Stimulated activated naive CD8-positive, alpha-beta T cell treated with anti-CD3 and anti-CD28 coated beads, Interleukin-15, amount 100 ng/mL, for 72 hours (primary cell): ENCODE data around the gene POGLUT2.

Experiments
- ATAC-seq: fragments of 150-1000 bp; cut with Tn5 transposase; 2 replicates; pipeline ENCODE4 v1.10.0; 2021; ENCODE audit warnings: mild to moderate bottlenecking, moderate library complexity
- DNase-seq, 2 donors: peaks; one replicate each; pipeline ENCODE4 v3.0.0; 2021 to 2022
- H3K27ac Mint-ChIP-seq, 2 donors: one replicate each; pipeline ENCODE4 v1.8.0; 2022; ENCODE audit warnings: mild to moderate bottlenecking in 2 of 2, mixed read lengths in 2 of 2, moderate library complexity in 2 of 2
- H3K27me3 Mint-ChIP-seq: one replicate; pipeline ENCODE4 v1.8.0; 2022; ENCODE audit warnings: mixed read lengths
- H3K4me1 Mint-ChIP-seq: one replicate; pipeline ENCODE4 v1.8.0; 2022; ENCODE audit warnings: mild to moderate bottlenecking, mixed read lengths
- H3K4me3 Mint-ChIP-seq, 2 donors: one replicate each; pipeline ENCODE4 v1.8.0; 2022; ENCODE audit warnings: mild to moderate bottlenecking in 2 of 2, mixed read lengths in 2 of 2, moderate library complexity in 1 of 2
- H3K9me3 Mint-ChIP-seq, 2 donors: one replicate each; pipeline ENCODE4 v1.8.0; 2022; ENCODE audit warnings: mixed read lengths in 2 of 2

POGLUT2 gene

DNA sequence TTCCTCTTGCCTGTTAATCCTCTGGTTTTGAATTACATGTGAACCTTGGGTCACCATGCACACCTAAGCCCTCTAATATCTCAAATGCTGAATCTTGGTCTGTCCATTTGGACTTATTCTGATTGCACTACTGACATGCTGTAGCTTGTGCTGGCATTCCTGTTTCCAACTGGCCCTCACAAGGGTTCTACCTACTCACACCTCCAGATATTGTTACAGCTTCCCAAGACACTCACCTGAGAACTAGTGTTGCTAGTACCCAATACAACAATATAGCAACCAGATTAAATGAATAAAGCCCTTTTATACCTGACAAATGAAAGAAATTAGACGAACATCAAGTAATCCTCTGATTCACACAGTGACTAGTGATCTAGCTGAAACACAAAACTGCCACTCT, 41.8 kb downstream of the POGLUT2 start:
- ATAC-seq (no peak), DNase-seq (no peak)
- H3K27me3 Mint-ChIP-seq, result no peaks in the 10 kb centered on the region
- H3K4me1 Mint-ChIP-seq, result no peaks in the 10 kb centered on the region
- H3K27ac Mint-ChIP-seq, result no peak overlapping the region
- H3K9me3 Mint-ChIP-seq, result peaks cover 0 to 5% of the 10 kb centered on the region in 2 donors
- no peak overlapping the region for H3K4me3 Mint-ChIP-seq

DNA sequence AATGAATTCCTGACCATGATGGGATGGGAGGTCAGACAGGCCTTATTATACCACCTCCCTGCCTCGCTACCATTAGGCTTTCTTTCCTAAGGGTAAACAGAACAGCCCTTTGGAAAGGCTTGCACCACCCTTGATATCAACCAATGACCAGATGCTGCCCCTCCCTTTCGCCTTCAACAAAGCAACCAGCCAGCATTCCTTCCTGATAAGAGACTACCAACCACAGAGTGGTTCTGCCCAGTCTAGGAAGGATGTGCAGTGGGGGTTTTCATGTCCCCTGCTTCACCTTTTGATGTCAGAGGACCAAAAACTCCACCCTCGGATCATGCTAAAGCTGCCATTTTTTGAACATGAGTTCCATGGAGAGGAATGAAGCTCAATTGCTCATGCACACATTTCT, 46.9 kb downstream of the POGLUT2 start:
- Mint-ChIP-seq H3K4me1 (no peaks in the 10 kb centered on the region), H3K27ac (no peak overlapping the region), H3K27me3 (peaks cover 19% of the 10 kb centered on the region), H3K9me3 (peaks cover 10 to 11% of the 10 kb centered on the region in 2 donors), H3K4me3 (no peak overlapping the region)
- no peak for ATAC-seq
- no peak for DNase-seq

GRCh38 chr13:102742506-102742905, 56.3 kb downstream of the POGLUT2 start:
- H3K27ac Mint-ChIP-seq, result no peak overlapping the region
- no peaks in the 10 kb centered on the region for H3K4me1 Mint-ChIP-seq
- H3K27me3 Mint-ChIP-seq, result peaks cover 56% of the 10 kb centered on the region
- DNase-seq (no peak), ATAC-seq (no peak)
- H3K4me3 Mint-ChIP-seq, result no peak overlapping the region
- peaks cover 1 to 21% of the 10 kb centered on the region in 2 donors for H3K9me3 Mint-ChIP-seq

GRCh38 chr13:102742101-102742500, 56.7 kb downstream of the POGLUT2 start:
- H3K9me3 Mint-ChIP-seq, result peaks cover 0 to 20% of the 10 kb centered on the region in 2 donors
- no peak for ATAC-seq
- no peak overlapping the region for H3K4me3 Mint-ChIP-seq
- no peaks in the 10 kb centered on the region for H3K4me1 Mint-ChIP-seq
- no peak overlapping the region for H3K27ac Mint-ChIP-seq
- H3K27me3 Mint-ChIP-seq, result peaks cover 53% of the 10 kb centered on the region
- DNase-seq, result no peak
